DMS79 treated with DMSO at 0.1 percent for 48 hours (cell line): Measurements from ENCODE around the gene SOX6.

ENCODE experiments used
- DNase-seq: peaks from one replicate; lab custom pipeline; 2025; lab: John Stamatoyannopoulos, UW

The SOX6 gene

GRCh38 chr11:16364254-16364653 lies 7.9 kb upstream of the SOX6 start:
- DNase-seq = no peak

GRCh38 chr11:16363706-16364105 lies 7.4 kb upstream of the SOX6 start:
- DNase-seq = no peak

GRCh38 chr11:16361108-16361865 lies 4.9 kb upstream of the SOX6 start:
- DNase-seq = no peak

GRCh38 chr11:16359369-16359768 lies 3.0 kb upstream of the SOX6 start:
- DNase-seq = no peak

- DNase-seq = no peak
Measured at GRCh38 chr11:16358726-16359125, 2.4 kb upstream of the SOX6 start.

GRCh38 chr11:16357775-16358174 lies 1.4 kb upstream of the SOX6 start:
- DNase-seq = no peak

- no peak for DNase-seq
Measured at GRCh38 chr11:16356761-16357393, 531 bp upstream of the SOX6 start.

- DNase-seq = no peak
Measured at GRCh38 chr11:16352707-16353106, 3.6 kb downstream of the SOX6 start.

GRCh38 chr11:16350125-16350524 lies 6.2 kb downstream of the SOX6 start:
- no peak for DNase-seq

GRCh38 chr11:16347928-16348685 lies 8.2 kb downstream of the SOX6 start:
- no peak for DNase-seq

GRCh38 chr11:16346975-16347374 lies 9.4 kb downstream of the SOX6 start:
- no peak for DNase-seq

GRCh38 chr11:16341853-16342252 lies 14.5 kb downstream of the SOX6 start:
- DNase-seq = no peak

GRCh38 chr11:16338393-16338792 lies 18.0 kb downstream of the SOX6 start:
- no peak for DNase-seq

- DNase-seq = no peak
Measured at GRCh38 chr11:16337421-16338213, 18.7 kb downstream of the SOX6 start.

GRCh38 chr11:16336721-16337120 lies 19.6 kb downstream of the SOX6 start:
- DNase-seq = no peak

GRCh38 chr11:16336204-16336603 lies 20.1 kb downstream of the SOX6 start:
- no peak for DNase-seq

- DNase-seq = no peak
Measured at GRCh38 chr11:16335236-16335962, 20.9 kb downstream of the SOX6 start.

GRCh38 chr11:16326679-16327297 lies 29.6 kb downstream of the SOX6 start:
- no peak for DNase-seq

GRCh38 chr11:16322190-16322589 lies 34.2 kb downstream of the SOX6 start:
- no peak for DNase-seq

GRCh38 chr11:16321148-16321547 lies 35.2 kb downstream of the SOX6 start:
- no peak for DNase-seq

GRCh38 chr11:16318320-16318719 lies 38.0 kb downstream of the SOX6 start:
- no peak for DNase-seq
